Adrenal gland (tissue), 12 donors: ENCODE data around the gene XDH. TPM values are rescaled to one million over a fixed set of nuclear protein-coding genes. Genes with fewer than 3 reads are reported as not detected.

ENCODE experiments used
- DNase-seq, 7 donors: peaks; one replicate each; pipeline ENCODE4 v3.0.0-alpha.2; 2019 to 2020
- H3K27ac ChIP-seq, 5 donors: fragments of 200-600 bp; sonication (generic) in 4 of 5; 1 replicate in 3 of 5; 2 replicates in 2 of 5; pipeline versions ENCODE4 v1.5.1 to v1.8.0; 2016 to 2020; ENCODE audit warnings: mild to moderate bottlenecking in 1 of 5
- H3K27me3 ChIP-seq: fragments of 200-600 bp; 2 replicates; pipeline ENCODE4 v1.8.0; 2021
- H3K36me3 ChIP-seq, 2 donors: fragments of 200-600 bp; replicated peaks in 1 of 2; 1 replicate in 1 of 2; 2 replicates in 1 of 2; pipeline versions ENCODE4 v1.5.1 to v1.8.0; 2018 to 2022
- H3K4me1 ChIP-seq, 2 donors: fragments of 200-600 bp; replicated peaks in 1 of 2; 1 replicate in 1 of 2; 2 replicates in 1 of 2; pipeline versions ENCODE4 v1.5.1 to v1.8.0; 2018 to 2021
- H3K4me3 ChIP-seq, 4 donors: fragments of 200-600 bp; sonication (generic) in 3 of 4; one replicate each; pipeline ENCODE4 v1.5.1; 2016 to 2018
- H3K9me3 ChIP-seq, 3 donors: fragments of 200-600 bp; sonication (generic) in 1 of 3; replicated peaks in 1 of 3; 1 replicate in 2 of 3; 2 replicates in 1 of 3; pipeline versions ENCODE4 v1.5.1 to v1.8.0; 2016 to 2021
- POLR2A ChIP-seq, 2 donors: fragments of 450-650 bp; IDR thresholded peaks; one replicate each; pipeline ENCODE4 v1.6.1; 2017; ENCODE audit warnings: antibody characterized with exemption in 2 of 2, mild to moderate bottlenecking in 2 of 2, moderate library complexity in 1 of 2
- WGBS, 4 donors: extraction: QIAGEN DNeasy Blood & Tissue Kit in 2 of 4; methylation state at CpG; one replicate each; pipeline versions ENCODE4 v1.1.5 to v1.1.7; 2013 to 2017; 5-methylcytosine and 5-hydroxymethylcytosine counted together
- intact Hi-C, 2 donors: fragments of 100-400 bp; cut with DNase I; formaldehyde crosslinking; loops; one replicate each; pipeline versions ENCODE4 v1.14.1 to v1.15.0; 2022 to 2023
- polyA plus RNA-seq, 3 donors: library from polyadenylated mRNA; stranded (reverse); fragments of 200-250 nt in 2 of 3; fragments of 350-450 nt in 1 of 3; fragmentation: Illumina TruSeq in 1 of 3; extraction: RNeasy Lipid Tissue Mini Kit (QIAGEN cat#74804) in 1 of 3; gene quantifications; one replicate each; pipeline ENCODE4 v1.2.3, GENCODE V29; 2013 to 2014
- total RNA-seq, 9 donors: library from RNA; depleted of rRNA in 4 of 9; stranded (reverse); fragments of >200 nt in 4 of 9; fragments of 120-200 nt in 1 of 9; fragmentation: NEBNext Ultra II Directional in 1 of 9; extraction: Animal tissue kit (Norgen Biotek cat#: 25700) in 1 of 9; gene quantifications; one replicate each; pipeline versions ENCODE4 v1.1.0 to v1.2.4, GENCODE V29; 2013 to 2023
- TF ChIP-seq, protein P1 (sequence below), 6 experiments: fragments of 450-650 bp in 4 of 6; fragments of 200-600 bp in 2 of 6; sonication (generic) in 1 of 6; IDR thresholded peaks; 1 replicate in 5 of 6; 2 replicates in 1 of 6; pipeline versions ENCODE4 v1.5.1 to v1.8.0; 2016 to 2021; ENCODE audit warnings: antibody characterized with exemption in 6 of 6, mild to moderate bottlenecking in 2 of 6, moderate library complexity in 1 of 6
- donor health status: healthy with polysubstance abuse.
- donor health status: Bipolar disorder and iron deficiency.
- donor health status: DM: yes; HTN: yes; CAD: no.
- donor health status: DM: no; HTN: no; CAD: no.
- donor health status: DM: no; HTN: no; CAD: no.
- donor health status: DM: yes; HTN: yes; CAD: no.

The XDH gene
- total and polyA plus RNA-seq, 12 donors = under 0.01 to 0.11 TPM; not detected in 10

- intact Hi-C loops = no loop called here
- WGBS, 4 donors = 73 to 94% (median 89%) methylated on average over 2 of the region's 2 CpGs
- Histone ChIP-seq H3K4me1 (no peaks in the 10 kb centered on the region), H3K4me3 (no peak overlapping the region), H3K27ac (no peak overlapping the region), H3K36me3 (no peaks in the 10 kb centered on the region), H3K27me3 (no peaks in the 10 kb centered on the region), H3K9me3 (no peaks in the 10 kb centered on the region)
- TF ChIP-seq POLR2A (IDR thresholded peaks at IDR 0.05) = no peak
- TF ChIP-seq, protein P1, sequence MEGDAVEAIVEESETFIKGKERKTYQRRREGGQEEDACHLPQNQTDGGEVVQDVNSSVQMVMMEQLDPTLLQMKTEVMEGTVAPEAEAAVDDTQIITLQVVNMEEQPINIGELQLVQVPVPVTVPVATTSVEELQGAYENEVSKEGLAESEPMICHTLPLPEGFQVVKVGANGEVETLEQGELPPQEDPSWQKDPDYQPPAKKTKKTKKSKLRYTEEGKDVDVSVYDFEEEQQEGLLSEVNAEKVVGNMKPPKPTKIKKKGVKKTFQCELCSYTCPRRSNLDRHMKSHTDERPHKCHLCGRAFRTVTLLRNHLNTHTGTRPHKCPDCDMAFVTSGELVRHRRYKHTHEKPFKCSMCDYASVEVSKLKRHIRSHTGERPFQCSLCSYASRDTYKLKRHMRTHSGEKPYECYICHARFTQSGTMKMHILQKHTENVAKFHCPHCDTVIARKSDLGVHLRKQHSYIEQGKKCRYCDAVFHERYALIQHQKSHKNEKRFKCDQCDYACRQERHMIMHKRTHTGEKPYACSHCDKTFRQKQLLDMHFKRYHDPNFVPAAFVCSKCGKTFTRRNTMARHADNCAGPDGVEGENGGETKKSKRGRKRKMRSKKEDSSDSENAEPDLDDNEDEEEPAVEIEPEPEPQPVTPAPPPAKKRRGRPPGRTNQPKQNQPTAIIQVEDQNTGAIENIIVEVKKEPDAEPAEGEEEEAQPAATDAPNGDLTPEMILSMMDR (IDR thresholded peaks at IDR 0.05) = no peak
- DNase-seq = no peak
Observed at GRCh38 chr2:31359229-31359628, 55.3 kb downstream of the XDH start.

- no peak overlapping the region for H3K27ac ChIP-seq
- DNase-seq = no peak
- WGBS, 4 donors = 22 to 32% (median 30%) methylated on average over 2 of the region's 2 CpGs
- H3K4me1 ChIP-seq = no peaks in the 10 kb centered on the region
- H3K27me3 ChIP-seq = no peaks in the 10 kb centered on the region
- TF ChIP-seq, protein P1 (IDR thresholded peaks at IDR 0.05) = no peak
- no peak overlapping the region for H3K4me3 ChIP-seq
- no peaks in the 10 kb centered on the region for H3K36me3 ChIP-seq
- intact Hi-C loops = no loop called here
- H3K9me3 ChIP-seq = no peaks in the 10 kb centered on the region
Observed at GRCh38 chr2:31354837-31355236, 59.7 kb downstream of the XDH start.

DNA sequence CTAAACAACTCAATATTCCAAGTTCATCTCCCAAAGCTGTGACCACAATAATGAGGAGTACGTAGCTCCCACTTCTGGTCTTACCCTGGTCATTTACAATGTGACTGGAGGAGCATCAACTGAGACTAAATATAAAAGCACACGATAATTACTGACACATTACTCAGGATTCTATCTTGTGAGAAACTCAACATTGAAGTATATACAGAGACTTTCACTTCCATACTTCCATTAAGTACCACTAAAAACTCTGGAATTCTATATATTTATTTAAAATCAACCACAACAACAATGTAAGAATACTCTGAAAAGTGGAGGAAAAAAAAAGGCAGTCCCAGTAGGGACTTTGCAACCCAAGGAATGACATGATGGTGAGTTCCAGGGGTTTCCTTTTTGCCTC is 61.4 kb downstream of the XDH start:
- TF ChIP-seq, protein P1 (IDR thresholded peaks at IDR 0.05) = no peak
- Histone ChIP-seq H3K36me3 (no peaks in the 10 kb centered on the region), H3K27ac (no peak overlapping the region), H3K9me3 (no peaks in the 10 kb centered on the region), H3K4me3 (no peak overlapping the region), H3K4me1 (no peaks in the 10 kb centered on the region), H3K27me3 (no peaks in the 10 kb centered on the region)
- intact Hi-C loops = no loop called here
- no peak for DNase-seq
- 76 to 90% (median 78%) methylated on average over 2 of the region's 2 CpGs for WGBS, 4 donors

DNA sequence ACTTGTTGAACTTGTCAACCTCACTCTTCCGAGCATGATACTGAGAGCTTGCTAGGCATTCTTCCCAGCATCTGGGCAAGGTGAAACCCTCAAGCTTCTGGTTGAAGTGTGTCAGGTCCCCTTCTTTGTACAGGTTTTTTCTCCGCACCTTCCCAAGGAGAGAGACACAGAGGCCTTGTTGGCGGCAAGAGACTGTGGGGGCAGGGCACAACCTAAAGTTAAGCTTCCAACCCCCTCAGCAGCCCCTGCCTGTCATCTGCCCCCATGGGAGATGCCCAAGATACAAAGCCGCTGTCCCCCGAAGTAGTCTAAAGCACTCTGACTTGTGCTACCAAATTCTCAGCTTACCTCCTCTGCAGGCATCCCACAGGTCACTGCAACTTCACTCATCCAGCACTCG is 64.9 kb downstream of the XDH start:
- 73 to 89% (median 83%) methylated on average over 5 to 6 of the region's 6 CpGs for WGBS, 4 donors
- intact Hi-C loops = no loop called here
- H3K36me3 ChIP-seq = no peaks in the 10 kb centered on the region

More for the DNA sequence above, 64.9 kb downstream of the XDH start:
- no peak for TF ChIP-seq POLR2A (IDR thresholded peaks at IDR 0.05)
- TF ChIP-seq, protein P1 (IDR thresholded peaks at IDR 0.05) = no peak
- Histone ChIP-seq H3K27me3 (no peaks in the 10 kb centered on the region), H3K9me3 (no peaks in the 10 kb centered on the region), H3K4me3 (no peak overlapping the region), H3K4me1 (no peaks in the 10 kb centered on the region), H3K27ac (no peak overlapping the region)
- DNase-seq = no peak
